Epithelial cell of proximal tubule (primary cell): ENCODE measurements around the gene WNT9B. TPM values are rescaled to one million over a fixed set of nuclear protein-coding genes. Genes with fewer than 3 reads are reported as not detected.

Experiments
- DNase-seq: peaks from one replicate; pipeline ENCODE4 v3.0.0-alpha.2; 2011; ENCODE audit warnings: low read depth
- H3K4me3 ChIP-seq: 2 replicates; pipeline ENCODE4 v1.5.1; 2011; ENCODE audit warnings: low read depth, mild to moderate bottlenecking, low read length
- total RNA-seq: library from RNA; depleted of rRNA; stranded (reverse); fragments of >200 nt; gene quantifications from 2 replicates; pipeline ENCODE4 v1.2.3, GENCODE V29; 2015
- TF ChIP-seq, protein P1 (sequence below): conservative IDR thresholded peaks from 2 replicates; pipeline ENCODE4 v1.5.1; 2012; ENCODE audit warnings: low read depth, mild to moderate bottlenecking, low read length

The WNT9B gene
- total RNA-seq, 1 donor from 2014 or later, result not detected

DNA sequence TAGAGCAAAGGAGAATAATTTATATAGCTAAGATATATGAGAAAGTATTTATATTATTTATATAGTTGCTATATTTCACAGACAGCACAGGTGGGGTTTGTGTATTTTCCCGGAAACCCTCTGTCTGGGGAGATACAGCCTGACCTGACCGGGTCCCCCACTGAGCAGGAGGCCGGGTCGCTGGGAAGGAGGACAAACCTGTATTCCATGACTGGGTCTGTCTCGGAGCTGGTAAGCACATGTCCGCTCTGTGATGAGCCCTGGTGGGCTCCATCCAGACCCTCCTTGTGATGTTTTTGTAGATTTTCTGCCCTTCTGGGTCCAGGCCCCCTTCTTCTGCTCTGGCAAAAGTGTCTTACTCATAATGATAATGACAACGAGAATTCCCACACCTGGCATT lies 27.7 kb downstream of the WNT9B start:
- TF ChIP-seq, protein P1, sequence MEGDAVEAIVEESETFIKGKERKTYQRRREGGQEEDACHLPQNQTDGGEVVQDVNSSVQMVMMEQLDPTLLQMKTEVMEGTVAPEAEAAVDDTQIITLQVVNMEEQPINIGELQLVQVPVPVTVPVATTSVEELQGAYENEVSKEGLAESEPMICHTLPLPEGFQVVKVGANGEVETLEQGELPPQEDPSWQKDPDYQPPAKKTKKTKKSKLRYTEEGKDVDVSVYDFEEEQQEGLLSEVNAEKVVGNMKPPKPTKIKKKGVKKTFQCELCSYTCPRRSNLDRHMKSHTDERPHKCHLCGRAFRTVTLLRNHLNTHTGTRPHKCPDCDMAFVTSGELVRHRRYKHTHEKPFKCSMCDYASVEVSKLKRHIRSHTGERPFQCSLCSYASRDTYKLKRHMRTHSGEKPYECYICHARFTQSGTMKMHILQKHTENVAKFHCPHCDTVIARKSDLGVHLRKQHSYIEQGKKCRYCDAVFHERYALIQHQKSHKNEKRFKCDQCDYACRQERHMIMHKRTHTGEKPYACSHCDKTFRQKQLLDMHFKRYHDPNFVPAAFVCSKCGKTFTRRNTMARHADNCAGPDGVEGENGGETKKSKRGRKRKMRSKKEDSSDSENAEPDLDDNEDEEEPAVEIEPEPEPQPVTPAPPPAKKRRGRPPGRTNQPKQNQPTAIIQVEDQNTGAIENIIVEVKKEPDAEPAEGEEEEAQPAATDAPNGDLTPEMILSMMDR, result no peak
- no peak for DNase-seq
- H3K4me3 ChIP-seq, result no peak overlapping the region

DNA sequence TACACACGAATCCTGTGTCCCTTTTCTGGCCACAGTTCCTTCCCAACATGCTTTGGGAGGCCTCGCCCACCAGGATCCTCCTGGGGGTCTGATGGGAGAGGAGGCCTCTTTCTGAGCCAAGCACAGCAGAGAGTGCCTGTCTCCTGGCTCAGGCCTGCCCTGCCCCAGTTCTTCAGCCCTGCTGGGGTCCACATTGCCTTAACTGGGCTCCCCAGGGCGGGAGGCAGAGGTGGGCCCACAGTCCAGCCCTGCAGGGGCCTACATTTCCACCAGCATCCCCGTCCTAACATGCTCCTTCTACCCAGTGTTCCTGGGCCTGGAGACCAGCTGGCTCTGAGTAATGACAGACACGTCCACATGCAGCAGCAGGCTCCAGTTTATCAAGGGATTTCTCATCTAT lies 29.6 kb downstream of the WNT9B start:
- TF ChIP-seq, protein P1, result no peak
- no peak overlapping the region for H3K4me3 ChIP-seq
- DNase-seq, result no peak

DNA sequence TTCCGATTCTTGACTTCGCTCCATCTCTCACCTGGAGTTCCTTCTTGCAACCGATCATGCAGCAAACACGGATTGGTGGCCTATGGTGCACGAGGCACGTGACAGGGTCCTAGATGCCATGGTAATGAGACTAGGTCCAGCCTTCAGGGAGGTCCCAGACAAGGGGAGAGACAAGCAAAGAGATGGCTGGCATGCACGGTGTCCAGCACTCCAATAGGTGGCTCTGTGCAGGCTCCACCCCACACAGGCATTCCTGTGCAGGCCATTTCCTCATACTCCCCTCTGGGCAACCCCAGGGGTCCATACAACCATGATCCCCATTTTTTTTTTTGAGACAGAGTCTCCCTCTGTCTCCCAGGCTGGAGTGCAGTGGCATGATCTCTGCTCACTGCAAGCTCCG lies 31.3 kb downstream of the WNT9B start:
- DNase-seq, result no peak
- H3K4me3 ChIP-seq, result no peak overlapping the region
- TF ChIP-seq, protein P1, result no peak

DNA sequence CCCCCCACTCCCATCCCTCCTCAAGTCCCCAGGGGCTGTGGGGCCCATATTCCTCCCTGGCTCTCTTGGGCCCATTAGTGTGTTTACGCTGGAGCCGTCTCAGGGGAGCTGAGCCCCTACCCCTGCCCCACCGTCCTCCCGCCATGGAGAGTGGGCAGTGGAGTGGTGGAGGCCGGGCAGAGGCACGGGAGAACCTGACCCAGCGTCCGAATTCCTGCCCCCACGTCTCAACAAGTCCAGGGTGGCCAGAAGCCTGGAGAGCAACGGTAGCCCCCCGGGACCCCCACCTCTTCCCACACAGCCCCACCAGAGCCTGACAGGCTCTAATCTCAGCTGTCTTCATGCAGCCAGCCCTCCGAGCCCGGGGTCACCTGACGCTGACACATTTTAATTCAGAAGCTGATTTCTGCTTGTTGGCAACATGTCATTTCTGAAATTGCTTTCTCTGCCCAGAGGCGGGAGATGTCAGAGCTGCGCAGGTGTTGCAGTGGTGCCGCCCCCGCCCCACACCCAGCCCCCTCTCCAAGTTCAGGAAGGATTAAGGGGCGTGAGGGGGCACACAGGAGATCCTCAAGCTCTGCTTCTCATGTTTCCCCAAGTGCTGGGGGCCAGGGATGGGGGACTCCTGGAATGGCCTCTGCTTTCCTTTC lies 32.6 kb downstream of the WNT9B start:
- DNase-seq, result no peak
- TF ChIP-seq, protein P1, result no peak
- no peak overlapping the region for H3K4me3 ChIP-seq

DNA sequence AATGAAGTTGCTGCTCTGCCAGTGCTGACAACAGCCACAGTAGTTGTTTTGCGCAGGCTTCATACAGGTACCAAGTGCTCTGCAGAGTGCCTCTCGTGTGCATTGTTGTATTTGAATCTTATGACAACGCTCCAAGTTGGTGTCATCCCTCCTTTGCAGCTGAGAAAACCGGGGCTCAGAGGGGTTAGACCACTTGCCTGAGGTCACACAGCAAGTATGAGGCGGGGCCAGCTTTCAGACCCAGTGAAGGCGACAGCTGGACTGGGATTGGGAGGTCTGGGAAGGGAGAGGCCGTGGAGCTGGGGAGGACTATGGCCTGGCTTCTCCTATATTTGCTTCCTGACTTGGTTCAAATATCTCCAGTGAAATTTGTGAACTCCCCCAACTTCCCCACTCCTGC lies 33.2 kb downstream of the WNT9B start:
- no peak for DNase-seq
- H3K4me3 ChIP-seq, result no peak overlapping the region
- TF ChIP-seq, protein P1, result no peak

DNA sequence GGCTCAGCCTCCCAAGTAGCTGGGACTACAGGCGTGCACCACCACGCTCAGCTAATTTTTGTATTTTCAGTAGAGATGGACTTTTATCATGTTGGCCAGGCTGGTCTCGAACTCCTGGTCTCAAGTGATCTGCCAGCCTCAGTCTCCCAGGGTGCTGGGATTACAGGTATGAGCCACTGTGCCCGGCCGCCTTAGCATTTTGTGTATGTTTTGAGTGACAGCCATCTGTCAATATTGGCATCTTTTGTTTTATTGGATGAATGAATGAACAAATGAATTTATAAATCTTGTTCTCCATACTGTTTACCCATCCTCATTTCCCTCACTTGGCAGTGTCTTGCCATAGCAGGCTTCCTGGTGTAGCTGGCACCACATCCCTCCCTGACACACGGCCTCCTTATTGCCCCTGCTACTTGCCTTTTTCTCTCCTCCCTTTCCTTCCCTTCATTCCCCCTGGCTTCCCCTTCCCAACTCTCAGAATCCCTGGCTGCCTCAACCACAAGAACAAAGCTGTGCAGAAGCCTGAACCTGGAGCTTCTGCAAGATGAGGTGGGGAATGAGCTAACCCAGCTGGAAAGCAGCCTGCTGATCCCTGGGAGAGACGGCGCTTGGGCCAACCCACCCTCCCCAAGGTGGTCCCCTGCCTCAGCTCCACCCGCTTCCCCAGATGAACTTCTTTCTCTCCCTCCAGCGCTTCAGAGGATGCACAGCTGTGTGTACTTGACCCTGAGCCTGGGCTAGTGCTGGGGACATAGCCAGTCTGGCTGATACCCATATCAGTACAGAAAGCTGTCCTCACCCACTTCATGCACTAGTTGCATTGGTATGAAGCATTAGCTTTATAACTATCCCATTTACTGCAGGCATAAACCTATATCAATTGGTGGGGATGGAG lies 34.3 kb downstream of the WNT9B start:
- TF ChIP-seq, protein P1, result no peak
- no peak overlapping the region for H3K4me3 ChIP-seq
- no peak for DNase-seq
